LNCAP (cell line): ENCODE measurements around the gene ZC3H6.
A peak's percentile ranks its signal among the peaks of the same experiment; 100 is the strongest.

Experiments used
- TF ChIP-seq, protein P1 (sequence below): fragments of 450-650 bp; IDR thresholded peaks from 2 replicates; pipeline ENCODE4 v1.5.1; 2017; ENCODE audit warnings: mild to moderate bottlenecking

ZC3H6 gene

DNA sequence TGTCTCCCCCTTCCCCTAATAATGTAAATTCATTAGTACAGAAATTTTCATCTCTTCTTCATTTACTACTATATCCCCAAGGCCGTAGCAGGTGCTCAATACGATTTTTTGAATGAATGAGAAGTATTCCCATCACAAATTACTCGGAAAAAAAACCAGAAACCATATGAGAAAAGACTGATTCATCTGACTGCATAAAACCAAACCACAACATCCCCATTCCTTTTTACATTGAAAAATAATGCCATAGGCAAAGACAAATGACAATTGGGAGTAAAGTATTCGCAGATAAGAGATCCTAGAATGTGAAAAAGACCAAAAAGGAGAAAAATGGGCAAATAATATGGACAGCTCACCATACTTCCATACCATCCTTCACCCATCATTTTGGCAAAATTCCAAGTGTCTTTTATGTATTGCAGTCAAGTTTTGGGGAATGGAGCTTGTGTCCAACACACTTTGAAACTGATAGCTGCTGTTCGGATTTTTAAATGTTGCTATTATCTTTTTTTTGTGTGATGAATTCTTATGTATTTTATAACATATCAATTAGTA, 22.1 kb upstream of the ZC3H6 start:
- TF ChIP-seq, protein P1, sequence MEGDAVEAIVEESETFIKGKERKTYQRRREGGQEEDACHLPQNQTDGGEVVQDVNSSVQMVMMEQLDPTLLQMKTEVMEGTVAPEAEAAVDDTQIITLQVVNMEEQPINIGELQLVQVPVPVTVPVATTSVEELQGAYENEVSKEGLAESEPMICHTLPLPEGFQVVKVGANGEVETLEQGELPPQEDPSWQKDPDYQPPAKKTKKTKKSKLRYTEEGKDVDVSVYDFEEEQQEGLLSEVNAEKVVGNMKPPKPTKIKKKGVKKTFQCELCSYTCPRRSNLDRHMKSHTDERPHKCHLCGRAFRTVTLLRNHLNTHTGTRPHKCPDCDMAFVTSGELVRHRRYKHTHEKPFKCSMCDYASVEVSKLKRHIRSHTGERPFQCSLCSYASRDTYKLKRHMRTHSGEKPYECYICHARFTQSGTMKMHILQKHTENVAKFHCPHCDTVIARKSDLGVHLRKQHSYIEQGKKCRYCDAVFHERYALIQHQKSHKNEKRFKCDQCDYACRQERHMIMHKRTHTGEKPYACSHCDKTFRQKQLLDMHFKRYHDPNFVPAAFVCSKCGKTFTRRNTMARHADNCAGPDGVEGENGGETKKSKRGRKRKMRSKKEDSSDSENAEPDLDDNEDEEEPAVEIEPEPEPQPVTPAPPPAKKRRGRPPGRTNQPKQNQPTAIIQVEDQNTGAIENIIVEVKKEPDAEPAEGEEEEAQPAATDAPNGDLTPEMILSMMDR: no peak

DNA sequence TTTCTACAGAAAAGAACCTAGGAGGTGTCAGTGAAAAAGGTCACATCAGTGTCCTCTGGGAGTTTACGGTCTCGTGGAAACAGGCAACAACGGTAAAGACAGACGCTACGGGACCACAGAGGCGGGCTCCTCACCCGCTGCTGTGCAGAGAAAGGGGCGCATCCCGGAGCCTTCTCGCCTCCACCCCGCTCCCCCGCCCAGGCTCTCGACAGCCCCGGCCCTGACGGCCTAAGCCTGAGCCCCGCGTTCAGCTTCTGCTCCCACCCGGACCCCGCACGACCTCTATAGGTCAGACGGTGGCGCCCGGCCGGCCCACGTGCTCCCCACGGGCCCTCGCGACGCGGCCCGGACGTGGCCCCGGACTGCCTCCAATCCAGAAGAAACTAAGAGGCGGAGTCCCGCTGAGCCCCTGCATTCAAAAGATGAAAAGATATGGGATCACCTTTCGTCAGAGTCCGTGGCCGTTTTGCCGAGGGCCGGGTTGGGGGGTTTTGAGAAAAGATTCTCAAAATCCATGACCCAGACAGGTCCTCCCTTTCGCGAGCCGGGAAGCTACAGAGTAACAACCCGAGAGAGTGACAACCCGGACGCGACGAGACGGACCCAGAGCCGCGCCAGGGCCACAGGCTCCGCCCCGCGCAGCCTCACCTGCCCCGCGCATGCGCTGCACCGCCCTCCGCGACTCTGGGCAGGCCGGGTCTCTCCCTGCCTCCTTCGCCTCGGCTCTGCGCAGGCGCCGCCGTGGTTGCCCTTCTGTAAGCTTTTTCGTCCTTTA, 20.7 kb upstream of the ZC3H6 start, which contains the start of gene ZC3H8:
Gene ZC3H8 (minus strand): TSS at position 577 of the 775 bp plus-strand sequence. CDS start 61 bp downstream, at position 516.
- TF ChIP-seq, protein P1: no peak

DNA sequence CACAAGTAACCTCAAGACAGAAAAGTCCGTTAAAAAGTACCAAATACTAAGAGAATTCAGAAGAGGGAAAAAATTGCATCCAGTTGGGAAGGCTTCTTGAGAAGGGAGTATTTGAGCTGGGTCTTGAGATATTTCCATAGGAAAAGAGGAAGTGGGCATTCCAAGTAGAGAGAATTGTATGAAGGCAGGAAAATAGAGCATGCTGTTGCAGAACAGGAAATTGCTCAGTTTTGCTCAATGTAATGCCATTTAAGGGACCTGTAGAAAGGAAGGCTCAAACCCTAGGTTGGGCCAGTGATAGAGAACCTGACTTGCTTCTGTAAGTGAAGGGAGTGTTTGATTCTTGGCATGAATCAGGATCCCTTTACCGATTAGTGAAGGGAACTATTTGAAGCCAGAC, 19.5 kb upstream of the ZC3H6 start:
- TF ChIP-seq, protein P1: no peak

DNA sequence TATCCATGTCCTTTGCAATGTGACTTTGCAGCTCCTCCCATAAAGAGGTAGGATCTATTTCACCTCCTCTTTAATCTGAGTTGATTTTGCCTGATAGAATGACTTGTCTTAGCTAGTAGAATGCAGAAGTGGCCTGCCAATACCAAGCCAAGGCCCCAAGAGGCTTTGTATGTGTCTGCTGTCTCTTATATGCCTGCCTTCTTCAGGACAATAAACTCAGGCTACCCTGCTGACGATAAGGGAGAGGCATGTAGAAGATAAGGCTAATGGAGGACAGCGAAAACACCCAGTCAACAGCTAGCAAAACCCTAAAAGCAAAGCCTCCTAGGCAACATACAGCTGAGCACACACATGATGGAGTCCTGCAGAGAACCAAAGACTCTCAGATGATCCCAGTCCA, 18.7 kb upstream of the ZC3H6 start:
- TF ChIP-seq, protein P1: no peak

DNA sequence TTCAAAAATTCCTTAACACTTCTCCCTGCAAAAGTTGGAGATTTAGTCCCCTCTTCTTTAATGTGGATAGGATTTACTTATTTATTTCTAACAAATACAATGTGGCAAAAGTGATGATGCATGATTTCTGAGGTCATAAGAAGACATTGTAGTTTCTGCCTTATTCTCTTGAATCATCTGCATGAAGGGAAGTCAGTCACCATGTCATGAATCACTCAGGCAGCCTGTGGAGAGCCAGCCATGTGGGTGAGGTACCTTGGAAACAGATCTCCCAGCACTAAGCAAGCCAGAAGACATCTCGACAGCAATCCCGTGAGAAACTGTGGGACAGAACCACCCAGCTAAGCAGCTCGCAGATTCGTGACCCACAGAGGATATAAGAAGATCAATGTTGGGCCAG, 17.8 kb upstream of the ZC3H6 start:
- TF ChIP-seq, protein P1: no peak

DNA sequence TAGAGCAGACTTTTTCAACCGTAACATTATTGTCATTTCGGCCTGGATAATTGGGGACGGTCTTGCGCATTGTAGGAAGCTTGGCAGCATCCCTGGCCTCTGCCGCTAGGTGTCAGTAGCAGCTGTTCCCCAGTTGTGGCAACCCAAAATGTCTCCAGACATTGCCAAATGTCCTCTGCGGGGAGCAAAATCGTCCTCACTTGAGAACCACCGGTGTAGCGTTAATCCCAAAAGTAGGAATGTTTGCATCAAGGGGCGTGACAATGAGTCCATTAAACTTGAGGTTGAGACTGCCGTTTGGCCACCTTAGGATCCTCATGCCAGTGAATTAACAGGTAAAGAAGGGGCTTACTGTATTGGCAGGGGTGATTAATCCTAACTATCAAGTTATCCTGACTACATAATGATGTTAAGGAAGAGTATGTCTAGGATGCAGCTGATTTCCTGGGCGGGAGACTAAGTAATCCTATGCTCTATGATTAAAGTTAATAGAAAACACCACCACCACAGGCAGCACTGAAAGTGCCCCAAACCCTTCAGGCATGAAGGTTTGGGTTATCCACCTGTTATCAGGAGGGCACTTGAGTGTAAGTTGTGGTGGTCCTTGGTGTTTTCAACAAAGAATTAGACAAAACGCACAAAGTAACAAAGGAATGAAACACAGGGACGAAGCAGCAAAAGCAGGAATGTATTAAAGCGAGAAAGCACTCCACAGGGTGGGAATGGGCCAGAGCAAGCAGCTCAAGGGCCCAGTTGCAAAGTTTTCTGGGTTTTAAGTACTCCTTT, 15.7 kb upstream of the ZC3H6 start:
- TF ChIP-seq, protein P1: peak; percentile 88

DNA sequence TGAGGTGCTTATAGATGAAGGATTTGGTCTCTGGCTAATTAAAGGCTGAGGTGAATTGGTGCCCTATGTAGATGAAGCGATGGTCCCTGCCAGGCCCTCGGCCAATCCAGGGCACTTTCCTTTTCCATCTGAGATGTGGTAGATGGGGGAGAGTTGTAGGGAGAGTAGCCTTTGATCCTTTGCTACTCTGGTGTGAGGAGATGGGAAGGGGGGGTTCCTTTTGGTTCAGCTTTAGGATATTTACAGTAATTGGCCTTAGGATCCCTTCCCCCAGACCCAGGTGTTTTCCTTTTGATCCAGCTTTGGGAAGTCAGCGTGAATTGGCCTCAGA, 15.1 kb upstream of the ZC3H6 start:
- TF ChIP-seq, protein P1: no peak
